Measurements from ENCODE around the gene TTC27.

- TF ChIP-seq, protein P1, sequence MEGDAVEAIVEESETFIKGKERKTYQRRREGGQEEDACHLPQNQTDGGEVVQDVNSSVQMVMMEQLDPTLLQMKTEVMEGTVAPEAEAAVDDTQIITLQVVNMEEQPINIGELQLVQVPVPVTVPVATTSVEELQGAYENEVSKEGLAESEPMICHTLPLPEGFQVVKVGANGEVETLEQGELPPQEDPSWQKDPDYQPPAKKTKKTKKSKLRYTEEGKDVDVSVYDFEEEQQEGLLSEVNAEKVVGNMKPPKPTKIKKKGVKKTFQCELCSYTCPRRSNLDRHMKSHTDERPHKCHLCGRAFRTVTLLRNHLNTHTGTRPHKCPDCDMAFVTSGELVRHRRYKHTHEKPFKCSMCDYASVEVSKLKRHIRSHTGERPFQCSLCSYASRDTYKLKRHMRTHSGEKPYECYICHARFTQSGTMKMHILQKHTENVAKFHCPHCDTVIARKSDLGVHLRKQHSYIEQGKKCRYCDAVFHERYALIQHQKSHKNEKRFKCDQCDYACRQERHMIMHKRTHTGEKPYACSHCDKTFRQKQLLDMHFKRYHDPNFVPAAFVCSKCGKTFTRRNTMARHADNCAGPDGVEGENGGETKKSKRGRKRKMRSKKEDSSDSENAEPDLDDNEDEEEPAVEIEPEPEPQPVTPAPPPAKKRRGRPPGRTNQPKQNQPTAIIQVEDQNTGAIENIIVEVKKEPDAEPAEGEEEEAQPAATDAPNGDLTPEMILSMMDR (IDR thresholded peaks at IDR 0.05 in 4 of 5, conservative IDR thresholded peaks at IDR 0.05 in 1 of 5) = no peak
- TF ChIP-seq POLR2A (IDR thresholded peaks at IDR 0.05) = no peak
These were observed 44.2 kb downstream of the TTC27 start for GRCh38 chr2:32671885-32672533.

All from gastrocnemius medialis (tissue), 4 donors.